ENCODE results near the gene MYO5B. TPM values are rescaled to one million over a fixed set of nuclear protein-coding genes. Genes with fewer than 3 reads are reported as not detected.

The MYO5B gene
- total RNA-seq, 4 donors from 2014 or later = 2.0 to 13.9 (median 5.3) TPM

- WGBS = 68% methylated on average over 8 of the region's 8 CpGs
- Histone ChIP-seq H3K27me3 (no peaks in the 10 kb centered on the region), H3K4me3 (no peak overlapping the region), H3K27ac (replicated peaks in 1 of 4) (no peak overlapping the region), H3K4me1 (no peaks in the 10 kb centered on the region), H3K9me3 (no peaks in the 10 kb centered on the region), H3K36me3 (no peaks in the 10 kb centered on the region)
- no peak for DNase-seq (ENCODE audit: extremely low spot score)
- no peak for TF ChIP-seq POLR2A (IDR thresholded peaks at IDR 0.05; ENCODE audit: low read depth)
- TF ChIP-seq CTCF (IDR thresholded peaks at IDR 0.05) = no peak
- no peak for TF ChIP-seq POLR2AphosphoS5 (IDR thresholded peaks at IDR 0.05)
- TF ChIP-seq EP300 (IDR thresholded peaks at IDR 0.05) = no peak
- intact Hi-C loops (cut with DNase I) = no loop called here
These were observed 43.0 kb downstream of the MYO5B start for GRCh38 chr18:50151926-50152325.

GRCh38 chr18:50144540-50144939, 50.4 kb downstream of the MYO5B start:
- H3K4me3 ChIP-seq = no peak overlapping the region
- no peak for DNase-seq (ENCODE audit: extremely low spot score)
- no peak overlapping the region for H3K27ac ChIP-seq (replicated peaks in 1 of 4)
- H3K9me3 ChIP-seq = no peaks in the 10 kb centered on the region
- H3K36me3 ChIP-seq = no peaks in the 10 kb centered on the region
- H3K4me1 ChIP-seq = no peaks in the 10 kb centered on the region
- intact Hi-C loops (cut with DNase I) = no loop called here
- no peaks in the 10 kb centered on the region for H3K27me3 ChIP-seq
- no peak for TF ChIP-seq CTCF (IDR thresholded peaks at IDR 0.05)
- TF ChIP-seq POLR2AphosphoS5 (IDR thresholded peaks at IDR 0.05) = no peak
- no peak for TF ChIP-seq EP300 (IDR thresholded peaks at IDR 0.05)
- TF ChIP-seq POLR2A (IDR thresholded peaks at IDR 0.05; ENCODE audit: low read depth) = no peak

- Histone ChIP-seq H3K9me3 (no peaks in the 10 kb centered on the region), H3K4me3 (no peak overlapping the region), H3K27me3 (no peaks in the 10 kb centered on the region), H3K27ac (replicated peaks in 1 of 4) (no peak overlapping the region), H3K36me3 (no peaks in the 10 kb centered on the region), H3K4me1 (no peaks in the 10 kb centered on the region)
- intact Hi-C loops (cut with DNase I) = no loop called here
- TF ChIP-seq EP300 (IDR thresholded peaks at IDR 0.05) (no peak), POLR2AphosphoS5 (IDR thresholded peaks at IDR 0.05) (no peak), POLR2A (IDR thresholded peaks at IDR 0.05; ENCODE audit: low read depth) (no peak), CTCF (IDR thresholded peaks at IDR 0.05) (no peak)
- WGBS = 93% methylated on average over 2 of the region's 2 CpGs
- no peak for DNase-seq (ENCODE audit: extremely low spot score)
These were observed 51.1 kb downstream of the MYO5B start for GRCh38 chr18:50143886-50144285.

- no peaks in the 10 kb centered on the region for H3K27me3 ChIP-seq
- WGBS = 80% methylated on average over 3 of the region's 3 CpGs
- H3K36me3 ChIP-seq = no peaks in the 10 kb centered on the region
- no peak overlapping the region for H3K27ac ChIP-seq (replicated peaks in 1 of 4)
- no peaks in the 10 kb centered on the region for H3K4me1 ChIP-seq
- intact Hi-C loops (cut with DNase I) = no loop called here
- no peaks in the 10 kb centered on the region for H3K9me3 ChIP-seq
- H3K4me3 ChIP-seq = no peak overlapping the region
- no peak for DNase-seq (ENCODE audit: extremely low spot score)
- TF ChIP-seq EP300 (IDR thresholded peaks at IDR 0.05) (no peak), POLR2A (IDR thresholded peaks at IDR 0.05; ENCODE audit: low read depth) (no peak), CTCF (IDR thresholded peaks at IDR 0.05) (no peak), POLR2AphosphoS5 (IDR thresholded peaks at IDR 0.05) (no peak)
These were observed 51.7 kb downstream of the MYO5B start for GRCh38 chr18:50143294-50143693.

GRCh38 chr18:50142441-50143120, 52.4 kb downstream of the MYO5B start:
- Histone ChIP-seq H3K4me1 (no peaks in the 10 kb centered on the region), H3K36me3 (no peaks in the 10 kb centered on the region), H3K27ac (replicated peaks in 1 of 4) (no peak overlapping the region), H3K27me3 (no peaks in the 10 kb centered on the region), H3K9me3 (no peaks in the 10 kb centered on the region), H3K4me3 (no peak overlapping the region)
- TF ChIP-seq POLR2A (IDR thresholded peaks at IDR 0.05; ENCODE audit: low read depth) (no peak), EP300 (IDR thresholded peaks at IDR 0.05) (no peak), POLR2AphosphoS5 (IDR thresholded peaks at IDR 0.05) (no peak), CTCF (IDR thresholded peaks at IDR 0.05) (no peak)
- no peak for DNase-seq (ENCODE audit: extremely low spot score)
- intact Hi-C loops (cut with DNase I) = no loop called here
- 72% methylated on average over 6 of the region's 6 CpGs for WGBS

Data from esophagus muscularis mucosa (tissue), 4 donors.